Endothelial cell (in vitro differentiated cells): ENCODE measurements around the gene FBL. TPM values are rescaled to one million over a fixed set of nuclear protein-coding genes. Genes with fewer than 3 reads are reported as not detected.

Source experiments
- DNase-seq: peaks from one replicate; pipeline ENCODE4 v3.0.0; 2021; ENCODE audit warnings: low spot score
- H3K27ac Mint-ChIP-seq: one replicate; pipeline ENCODE4 v1.8.0; 2021; ENCODE audit warnings: mixed read lengths, inconsistent platforms; ENCODE audit not compliant: unreplicated experiment
- H3K27me3 Mint-ChIP-seq: one replicate; pipeline ENCODE4 v1.8.0; 2021; ENCODE audit warnings: mild to moderate bottlenecking, moderate library complexity, mixed read lengths, inconsistent platforms; ENCODE audit not compliant: unreplicated experiment
- H3K36me3 Mint-ChIP-seq: one replicate; pipeline ENCODE4 v1.8.0; 2021; ENCODE audit warnings: mild to moderate bottlenecking, low read depth, mixed read lengths, inconsistent platforms; ENCODE audit not compliant: unreplicated experiment
- H3K4me1 Mint-ChIP-seq: one replicate; pipeline ENCODE4 v1.8.0; 2021; ENCODE audit warnings: mild to moderate bottlenecking, mixed read lengths, inconsistent platforms; ENCODE audit not compliant: unreplicated experiment
- H3K4me3 Mint-ChIP-seq: one replicate; pipeline ENCODE4 v1.8.0; 2021; ENCODE audit warnings: mild to moderate bottlenecking, mixed read lengths, inconsistent platforms; ENCODE audit not compliant: unreplicated experiment
- H3K9me3 Mint-ChIP-seq: one replicate; pipeline ENCODE4 v1.8.0; 2021; ENCODE audit warnings: mixed read lengths, inconsistent platforms; ENCODE audit not compliant: unreplicated experiment
- CTCF ChIP-seq: fragments of 200-600 bp; sonication (generic); IDR thresholded peaks from one replicate; pipeline ENCODE4 v1.5.0; 2021; ENCODE audit warnings: antibody characterized with exemption; ENCODE audit not compliant: unreplicated experiment
- total RNA-seq: library from RNA; stranded (reverse); fragmentation: NEBNext Ultra II Directional; extraction: Animal tissue kit (Norgen Biotek cat#: 25700); gene quantifications from one replicate; pipeline ENCODE4 v1.2.1, GENCODE V29; 2021; ENCODE audit not compliant: unreplicated experiment

FBL gene
- total RNA-seq, 1 donor from 2014 or later = 271 TPM

GRCh38 chr19:39830406-39830805, 15.8 kb downstream of the FBL start:
- H3K4me1 Mint-ChIP-seq = peaks cover 17% of the 10 kb centered on the region
- no peak overlapping the region for H3K4me3 Mint-ChIP-seq
- peak overlapping the region; percentile 34 for H3K27ac Mint-ChIP-seq
- no peak for TF ChIP-seq CTCF
- H3K9me3 Mint-ChIP-seq = no peaks in the 10 kb centered on the region
- H3K27me3 Mint-ChIP-seq = peaks cover 23% of the 10 kb centered on the region
- peaks cover 46% of the 10 kb centered on the region for H3K36me3 Mint-ChIP-seq
- no peak for DNase-seq

- no peaks in the 10 kb centered on the region for H3K9me3 Mint-ChIP-seq
- H3K36me3 Mint-ChIP-seq = peaks cover 44% of the 10 kb centered on the region
- no peak for TF ChIP-seq CTCF
- H3K27me3 Mint-ChIP-seq = peaks cover 22% of the 10 kb centered on the region
- no peak overlapping the region for H3K27ac Mint-ChIP-seq
- peaks cover 17% of the 10 kb centered on the region for H3K4me1 Mint-ChIP-seq
- no peak overlapping the region for H3K4me3 Mint-ChIP-seq
- no peak for DNase-seq
Observed at GRCh38 chr19:39829702-39830275, 16.4 kb downstream of the FBL start.

GRCh38 chr19:39828654-39829032, 17.5 kb downstream of the FBL start:
- DNase-seq = no peak
- Mint-ChIP-seq H3K36me3 (peaks cover 36% of the 10 kb centered on the region), H3K4me3 (peak overlapping the region; percentile 35), H3K27me3 (peaks cover 17% of the 10 kb centered on the region), H3K9me3 (no peaks in the 10 kb centered on the region), H3K4me1 (peaks cover 12% of the 10 kb centered on the region), H3K27ac (no peak overlapping the region)
- no peak for TF ChIP-seq CTCF

GRCh38 chr19:39828015-39828653, 18.0 kb downstream of the FBL start:
- Mint-ChIP-seq H3K36me3 (peaks cover 36% of the 10 kb centered on the region), H3K4me3 (peak overlapping the region; percentile 28), H3K27me3 (peaks cover 17% of the 10 kb centered on the region), H3K27ac (peak overlapping the region; percentile 50), H3K9me3 (no peaks in the 10 kb centered on the region), H3K4me1 (peaks cover 12% of the 10 kb centered on the region)
- no peak for DNase-seq
- no peak for TF ChIP-seq CTCF

GRCh38 chr19:39827216-39827615, 19.0 kb downstream of the FBL start:
- no peak for TF ChIP-seq CTCF
- peaks cover 9% of the 10 kb centered on the region for H3K27me3 Mint-ChIP-seq
- peaks cover 5% of the 10 kb centered on the region for H3K4me1 Mint-ChIP-seq
- no peak for DNase-seq
- H3K4me3 Mint-ChIP-seq = no peak overlapping the region
- no peaks in the 10 kb centered on the region for H3K9me3 Mint-ChIP-seq
- H3K27ac Mint-ChIP-seq = no peak overlapping the region
- peaks cover 29% of the 10 kb centered on the region for H3K36me3 Mint-ChIP-seq
